H1 (cell line): ENCODE results near the gene ERC1. TPM values are rescaled to one million over a fixed set of nuclear protein-coding genes. Genes with fewer than 3 reads are reported as not detected.

Source experiments
- EGR1 ChIP-seq: IDR thresholded peaks from 2 replicates; pipeline ENCODE4 v1.6.1; 2011; ENCODE audit warnings: low read depth, low read length, borderline replicate concordance
- polyA plus RNA-seq, 7 experiments: library from polyadenylated mRNA; depleted of rRNA in 3 of 7; stranded (reverse) in 5 of 7; unstranded in 2 of 7; fragments of >200 nt in 5 of 7; fragments of 200-250 nt in 2 of 7; gene quantifications; 1 replicate in 5 of 7; 2 replicates in 1 of 7; 4 replicates in 1 of 7; pipeline versions ENCODE4 v1.2.1 to v1.2.3, GENCODE V29; 2011 to 2013; ENCODE audit warnings: missing spikeins in 2 of 7, mixed read lengths in 2 of 7
- total RNA-seq: library from RNA; stranded (reverse); fragmentation: NEBNext Ultra II Directional; extraction: Animal tissue kit (Norgen Biotek cat#: 25700); gene quantifications from 2 replicates; pipeline ENCODE4 v1.2.1, GENCODE V29; 2021
- TF ChIP-seq, protein P1 (sequence below), 3 experiments: IDR thresholded peaks; 1 replicate in 2 of 3; 2 replicates in 1 of 3; pipeline versions ENCODE4 v1.5.1 to v1.6.1; 2011; ENCODE audit warnings: low read length in 3 of 3, mild to moderate bottlenecking in 3 of 3, inconsistent platforms in 2 of 3, low read depth in 1 of 3, moderate library complexity in 1 of 3; ENCODE audit not compliant: insufficient read depth in 1 of 3; ENCODE audit errors: control extremely low read depth in 1 of 3

ERC1 gene
- total and polyA plus RNA-seq, 2 of the 8 experiments (the other 6 are each of a cell fraction or from before 2014, with no cell fraction given), result 7.8 to 45.7 TPM

DNA sequence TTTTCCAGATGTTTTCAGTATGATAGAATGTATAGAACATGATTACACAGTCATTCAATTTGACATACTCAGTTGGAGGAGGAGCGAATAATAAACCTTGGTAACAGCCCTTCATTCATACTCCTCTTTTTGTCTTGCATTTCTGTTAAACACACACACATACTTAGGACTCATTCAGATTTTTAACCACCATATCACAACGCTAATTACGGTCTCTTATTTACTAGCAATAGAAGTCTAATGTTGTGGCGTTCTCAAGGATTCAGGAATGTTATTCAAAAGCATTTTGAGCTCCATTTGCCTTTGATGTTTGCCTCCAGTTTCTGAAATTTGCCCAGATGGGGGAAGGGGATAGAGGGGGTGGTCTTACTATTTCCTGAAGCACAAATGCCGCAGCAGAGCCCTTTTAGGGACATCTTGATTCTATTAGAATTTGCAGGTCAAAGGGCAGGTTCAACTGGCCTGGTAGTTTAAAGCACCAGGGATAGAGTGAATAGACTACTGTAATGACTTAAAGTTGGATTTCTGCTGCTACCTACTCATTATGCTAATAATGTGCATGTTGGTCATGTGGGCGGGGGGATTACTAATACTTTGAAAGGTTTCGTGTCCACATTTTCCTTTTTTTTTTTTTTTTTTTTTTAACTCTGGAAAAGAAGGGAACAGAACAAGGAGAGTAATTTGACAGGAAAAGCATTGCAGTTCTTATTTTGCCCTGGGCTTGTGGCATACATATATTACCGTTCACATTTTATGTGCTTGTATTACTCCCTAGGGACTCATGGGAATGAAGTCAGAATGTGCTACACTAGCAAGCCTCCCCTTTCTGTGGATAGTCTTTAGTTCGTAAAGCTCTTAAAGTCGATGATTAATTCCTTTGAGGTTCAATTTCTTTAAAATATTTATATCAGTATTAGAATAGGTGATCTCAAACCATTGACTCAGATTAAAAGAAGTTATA lies 376.6 kb downstream of the ERC1 start (continued):
- TF ChIP-seq, protein P1, sequence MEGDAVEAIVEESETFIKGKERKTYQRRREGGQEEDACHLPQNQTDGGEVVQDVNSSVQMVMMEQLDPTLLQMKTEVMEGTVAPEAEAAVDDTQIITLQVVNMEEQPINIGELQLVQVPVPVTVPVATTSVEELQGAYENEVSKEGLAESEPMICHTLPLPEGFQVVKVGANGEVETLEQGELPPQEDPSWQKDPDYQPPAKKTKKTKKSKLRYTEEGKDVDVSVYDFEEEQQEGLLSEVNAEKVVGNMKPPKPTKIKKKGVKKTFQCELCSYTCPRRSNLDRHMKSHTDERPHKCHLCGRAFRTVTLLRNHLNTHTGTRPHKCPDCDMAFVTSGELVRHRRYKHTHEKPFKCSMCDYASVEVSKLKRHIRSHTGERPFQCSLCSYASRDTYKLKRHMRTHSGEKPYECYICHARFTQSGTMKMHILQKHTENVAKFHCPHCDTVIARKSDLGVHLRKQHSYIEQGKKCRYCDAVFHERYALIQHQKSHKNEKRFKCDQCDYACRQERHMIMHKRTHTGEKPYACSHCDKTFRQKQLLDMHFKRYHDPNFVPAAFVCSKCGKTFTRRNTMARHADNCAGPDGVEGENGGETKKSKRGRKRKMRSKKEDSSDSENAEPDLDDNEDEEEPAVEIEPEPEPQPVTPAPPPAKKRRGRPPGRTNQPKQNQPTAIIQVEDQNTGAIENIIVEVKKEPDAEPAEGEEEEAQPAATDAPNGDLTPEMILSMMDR (IDR thresholded peaks at IDR 0.05; ENCODE audit: control extremely low read depth in 1 of 3, insufficient read depth in 1 of 3, low read depth in 1 of 3, low read length in 3 of 3), result no peak
- TF ChIP-seq EGR1, result no peak
